NCI-H1436 (cell line): ENCODE data around the gene HAUS8.
"Not testable (repeated sequence)": the region's sequence is repeated elsewhere in the genome, so short reads cannot be mapped to it uniquely, and the experiment has no call there.

Experiments used
- DNase-seq: peaks from one replicate; lab custom pipeline; 2025; lab: John Stamatoyannopoulos, UW

The HAUS8 gene, protein sequence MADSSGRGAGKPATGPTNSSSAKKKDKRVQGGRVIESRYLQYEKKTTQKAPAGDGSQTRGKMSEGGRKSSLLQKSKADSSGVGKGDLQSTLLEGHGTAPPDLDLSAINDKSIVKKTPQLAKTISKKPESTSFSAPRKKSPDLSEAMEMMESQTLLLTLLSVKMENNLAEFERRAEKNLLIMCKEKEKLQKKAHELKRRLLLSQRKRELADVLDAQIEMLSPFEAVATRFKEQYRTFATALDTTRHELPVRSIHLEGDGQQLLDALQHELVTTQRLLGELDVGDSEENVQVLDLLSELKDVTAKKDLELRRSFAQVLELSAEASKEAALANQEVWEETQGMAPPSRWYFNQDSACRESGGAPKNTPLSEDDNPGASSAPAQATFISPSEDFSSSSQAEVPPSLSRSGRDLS

DNA sequence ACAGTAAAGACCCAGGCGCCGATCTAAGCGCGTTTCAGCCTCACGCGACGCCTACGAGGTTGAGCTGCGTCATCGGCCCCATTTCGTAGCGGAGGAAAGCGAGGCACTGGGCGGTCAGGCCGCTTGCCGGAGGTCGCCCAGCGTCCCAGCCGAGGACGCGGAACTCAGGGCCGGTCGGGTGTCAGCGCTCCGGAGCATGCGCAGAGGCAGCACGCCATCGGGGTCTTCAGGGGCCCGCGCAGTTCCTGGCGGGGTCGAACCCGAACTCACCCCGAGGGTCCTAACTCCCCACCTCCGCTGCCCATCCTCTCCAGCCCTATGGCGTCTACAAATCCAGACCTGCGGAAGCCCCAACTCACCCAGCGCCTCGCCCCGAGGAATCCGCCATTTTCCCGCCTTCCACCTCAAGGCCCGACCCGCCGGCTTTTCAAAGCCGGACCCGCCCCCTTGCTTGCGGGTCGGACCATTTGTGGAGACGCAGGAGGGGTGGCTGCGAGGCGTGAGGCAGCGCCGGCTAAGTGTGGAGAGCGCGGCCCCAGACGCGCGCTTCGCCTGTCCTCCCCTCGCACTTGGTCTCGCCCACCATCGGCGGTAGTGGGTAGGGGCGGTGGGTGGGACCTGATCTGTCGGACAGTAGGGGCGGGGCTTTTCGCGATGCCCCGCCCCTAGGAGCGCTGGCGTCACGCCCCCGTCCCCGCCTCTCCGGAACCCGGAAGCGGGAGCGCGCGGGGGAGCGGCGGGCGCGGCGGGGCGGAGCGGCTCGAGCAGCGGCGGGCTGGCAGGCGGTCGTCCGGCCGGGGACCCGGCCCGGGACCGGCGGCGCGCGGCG, at the start of gene HAUS8, which contains the start of gene MYO9B:
TSS of gene HAUS8 (minus strand) at position 418 of the 829 bp plus-strand sequence. CDS start at position 388, 30 bp downstream.
TSS of gene MYO9B (plus strand) at position 743 of the 829 bp plus-strand sequence. CDS start 25,941 bp downstream, outside the sequence.
- DNase-seq = peak; percentile 98

GRCh38 chr19:17124025-17124424, 48.8 kb upstream of the HAUS8 start:
- DNase-seq = no peak

DNA sequence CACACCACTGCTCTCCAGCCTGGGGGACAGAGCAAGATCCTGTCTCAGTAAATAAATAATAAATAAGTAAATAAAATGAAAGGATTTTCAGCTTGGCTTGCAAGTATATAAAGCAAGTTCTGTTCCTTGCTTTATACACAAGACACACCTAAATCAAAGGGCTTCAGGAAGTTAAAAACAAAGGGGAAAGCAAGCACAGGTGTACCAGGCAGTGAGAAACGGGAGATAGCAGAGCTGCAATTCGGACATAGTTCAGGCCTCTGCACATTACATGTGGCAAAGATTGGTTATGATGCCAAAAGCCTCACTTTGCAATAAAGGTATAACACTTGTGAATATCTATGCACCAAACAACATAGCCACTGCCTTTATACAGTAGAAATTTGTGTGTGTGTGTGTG, 47.8 kb upstream of the HAUS8 start:
- DNase-seq = no peak

GRCh38 chr19:17121736-17122293, 46.6 kb upstream of the HAUS8 start:
- DNase-seq = no peak

- DNase-seq = no peak
These were observed 43.7 kb upstream of the HAUS8 start for GRCh38 chr19:17118957-17119356.

- DNase-seq = no peak
These were observed 41.9 kb upstream of the HAUS8 start for GRCh38 chr19:17116996-17117702.

GRCh38 chr19:17114414-17114831, 39.2 kb upstream of the HAUS8 start:
- DNase-seq = no peak

DNA sequence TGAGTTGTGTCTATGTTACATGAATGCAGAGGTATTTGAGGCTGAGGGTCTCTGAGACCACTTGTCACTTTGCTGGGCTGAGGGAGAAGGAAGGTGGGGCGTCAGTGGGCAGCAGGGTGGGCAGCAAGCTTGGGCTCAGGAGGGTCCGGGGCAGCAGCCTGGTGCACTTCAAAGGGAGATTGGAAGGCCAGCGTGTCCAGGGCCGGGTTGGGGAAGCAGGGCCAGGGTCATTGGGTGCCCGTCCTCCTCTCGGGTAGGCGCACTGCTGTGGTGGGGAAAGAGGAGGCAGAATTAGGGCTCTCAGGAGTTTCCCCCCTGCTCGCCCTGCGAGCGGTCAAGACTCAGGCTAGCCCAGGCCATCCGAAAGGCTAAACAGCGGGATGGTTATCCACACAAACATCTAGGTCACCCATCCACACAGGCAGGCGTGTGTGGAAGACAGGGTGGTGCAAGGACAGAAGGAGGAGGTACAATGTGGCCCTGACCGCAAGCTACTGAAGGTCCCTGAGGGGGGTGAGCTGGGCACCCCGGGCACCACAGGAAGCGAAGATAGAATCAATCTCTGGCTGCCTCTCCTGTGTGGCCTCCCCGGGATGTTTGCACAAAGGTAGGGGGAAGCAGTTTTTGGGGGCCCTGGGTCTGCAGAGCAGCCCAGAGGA, 38.0 kb upstream of the HAUS8 start:
- no peak for DNase-seq

- no peak for DNase-seq
These were observed 37.4 kb upstream of the HAUS8 start for GRCh38 chr19:17112700-17113099.

DNA sequence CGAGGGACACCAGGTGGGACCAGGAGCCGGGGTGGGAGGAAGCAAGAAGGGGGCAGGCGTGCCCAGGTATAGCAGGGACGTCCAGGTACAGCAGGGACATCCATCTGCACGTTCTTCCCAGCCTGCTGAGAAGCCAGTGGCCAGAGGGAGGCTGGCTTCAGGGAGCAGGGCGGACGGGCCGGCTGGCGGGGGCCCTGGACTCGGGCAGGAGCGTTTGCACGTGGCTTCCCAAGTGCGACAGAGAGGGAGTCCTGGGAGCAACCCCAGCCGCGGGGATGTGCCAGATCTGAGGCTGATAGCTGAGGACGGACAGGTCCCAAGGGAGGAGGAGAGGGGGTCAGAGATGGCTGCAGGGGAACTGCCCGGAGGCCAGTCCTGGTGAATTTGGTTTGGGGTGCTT, 37.0 kb upstream of the HAUS8 start:
- no peak for DNase-seq

GRCh38 chr19:17111766-17112165, 36.5 kb upstream of the HAUS8 start:
- no peak for DNase-seq

GRCh38 chr19:17110599-17110966, 35.3 kb upstream of the HAUS8 start:
- no peak for DNase-seq

- no peak for DNase-seq
These were observed 34.8 kb upstream of the HAUS8 start for GRCh38 chr19:17109962-17110598.

DNA sequence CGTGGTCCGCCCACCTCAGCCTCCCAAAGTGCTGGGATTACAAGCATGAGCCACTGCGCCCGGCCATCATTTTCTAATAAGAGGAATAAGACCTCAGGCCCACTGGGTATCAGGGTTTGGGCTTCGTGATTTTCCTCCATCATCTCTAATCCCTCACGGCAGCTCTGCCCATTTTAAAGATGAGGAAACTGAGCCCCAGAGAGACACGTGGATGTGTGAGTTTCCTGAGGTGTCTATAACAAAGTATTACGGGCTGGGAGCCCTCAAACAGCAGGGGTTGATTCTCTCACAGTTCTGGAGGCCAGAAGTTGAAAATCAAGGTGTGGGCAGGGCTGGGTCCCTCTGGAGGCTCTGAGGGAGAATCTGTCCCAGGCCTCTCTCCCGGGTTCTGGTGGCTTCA, 34.0 kb upstream of the HAUS8 start:
- no peak for DNase-seq

DNA sequence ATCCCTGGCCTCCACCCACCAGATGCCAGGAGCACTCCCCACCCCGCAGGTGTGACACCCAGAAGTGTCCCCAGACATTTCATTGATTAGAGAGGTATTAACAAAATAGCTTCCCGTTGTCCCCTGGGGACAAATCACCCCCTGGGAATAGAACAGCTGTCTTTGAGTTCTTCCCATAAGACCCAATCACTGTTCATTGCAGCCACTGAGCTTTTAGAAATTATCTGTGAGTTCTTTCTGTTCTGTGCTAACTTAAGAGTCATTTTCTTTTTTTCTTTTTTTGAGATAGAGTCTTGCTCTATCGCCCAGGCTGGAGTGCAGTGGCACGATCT, 33.2 kb upstream of the HAUS8 start:
- DNase-seq = no peak

GRCh38 chr19:17107546-17108452, 32.5 kb upstream of the HAUS8 start:
- DNase-seq = no peak

- DNase-seq = not testable (repeated sequence)
These were observed 31.7 kb upstream of the HAUS8 start for GRCh38 chr19:17106964-17107363.

- DNase-seq = no peak
These were observed 30.3 kb upstream of the HAUS8 start for GRCh38 chr19:17105556-17105955.

DNA sequence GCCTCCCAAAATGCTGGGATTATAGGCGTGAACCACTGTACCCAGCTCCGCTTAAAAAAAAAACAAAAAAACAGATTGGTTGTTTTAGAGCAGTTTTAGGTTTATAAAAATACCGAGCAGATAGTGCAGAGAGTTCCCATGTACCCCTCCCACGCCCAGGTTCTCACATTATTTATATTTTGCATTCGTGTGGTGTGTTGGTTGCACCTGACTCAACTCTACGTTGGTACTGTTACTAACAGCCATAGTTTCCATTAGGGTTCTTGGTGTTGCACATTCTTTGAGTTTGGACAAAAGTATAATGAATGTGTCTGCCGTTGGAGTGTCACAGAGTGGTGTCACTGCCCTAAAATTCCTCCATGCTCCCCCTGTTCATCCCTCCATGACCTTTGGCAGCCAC, 29.4 kb upstream of the HAUS8 start:
- DNase-seq = no peak

DNA sequence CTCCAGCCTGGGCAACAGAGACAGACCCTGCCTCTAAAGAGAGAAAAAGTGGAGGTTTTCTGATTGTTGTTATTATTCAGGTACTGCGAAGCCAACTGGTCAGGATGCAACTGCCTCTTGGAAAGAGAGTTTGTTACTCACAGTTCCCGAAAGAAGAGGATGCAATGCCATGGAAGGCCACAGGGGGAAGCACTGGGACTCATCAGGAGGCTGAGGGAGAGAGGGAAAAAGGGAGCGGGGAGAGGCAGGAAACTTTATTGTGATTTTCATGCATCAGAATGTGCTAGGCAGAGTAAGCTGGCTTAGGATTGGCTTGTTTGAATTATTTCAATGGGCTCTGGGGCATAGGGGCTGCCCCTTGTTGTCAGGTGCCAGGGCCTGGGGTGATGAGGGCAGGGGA, 27.9 kb upstream of the HAUS8 start:
- DNase-seq = no peak
